Coronary artery (tissue), 2 donors: ENCODE measurements around the gene SLC25A25.
"Not testable (repeated sequence)": the region's sequence is repeated elsewhere in the genome, so short reads cannot be mapped to it uniquely, and the experiment has no call there.

Experiments used
- DNase-seq: peaks from one replicate; pipeline ENCODE4 v3.0.0-alpha.2; 2017; ENCODE audit warnings: low spot score
- H3K27ac ChIP-seq, 2 donors: fragments of 200-600 bp; sonication (generic); one replicate each; pipeline ENCODE4 v1.5.1; 2016 to 2019
- H3K4me3 ChIP-seq: fragments of 200-600 bp; sonication (generic); 2 replicates; pipeline ENCODE4 v1.5.1; 2016; ENCODE audit warnings: mild to moderate bottlenecking, moderate library complexity
- CTCF ChIP-seq: fragments of 200-600 bp; sonication (generic); IDR thresholded peaks from one replicate; pipeline ENCODE4 v1.5.1; 2019; ENCODE audit warnings: antibody characterized with exemption

Gene SLC25A25

GRCh38 chr9:128106940-128107467, 39.0 kb downstream of the SLC25A25 start:
- no peak overlapping the region for H3K27ac ChIP-seq
- TF ChIP-seq CTCF, result no peak
- no peak overlapping the region for H3K4me3 ChIP-seq
- DNase-seq, result no peak

DNA sequence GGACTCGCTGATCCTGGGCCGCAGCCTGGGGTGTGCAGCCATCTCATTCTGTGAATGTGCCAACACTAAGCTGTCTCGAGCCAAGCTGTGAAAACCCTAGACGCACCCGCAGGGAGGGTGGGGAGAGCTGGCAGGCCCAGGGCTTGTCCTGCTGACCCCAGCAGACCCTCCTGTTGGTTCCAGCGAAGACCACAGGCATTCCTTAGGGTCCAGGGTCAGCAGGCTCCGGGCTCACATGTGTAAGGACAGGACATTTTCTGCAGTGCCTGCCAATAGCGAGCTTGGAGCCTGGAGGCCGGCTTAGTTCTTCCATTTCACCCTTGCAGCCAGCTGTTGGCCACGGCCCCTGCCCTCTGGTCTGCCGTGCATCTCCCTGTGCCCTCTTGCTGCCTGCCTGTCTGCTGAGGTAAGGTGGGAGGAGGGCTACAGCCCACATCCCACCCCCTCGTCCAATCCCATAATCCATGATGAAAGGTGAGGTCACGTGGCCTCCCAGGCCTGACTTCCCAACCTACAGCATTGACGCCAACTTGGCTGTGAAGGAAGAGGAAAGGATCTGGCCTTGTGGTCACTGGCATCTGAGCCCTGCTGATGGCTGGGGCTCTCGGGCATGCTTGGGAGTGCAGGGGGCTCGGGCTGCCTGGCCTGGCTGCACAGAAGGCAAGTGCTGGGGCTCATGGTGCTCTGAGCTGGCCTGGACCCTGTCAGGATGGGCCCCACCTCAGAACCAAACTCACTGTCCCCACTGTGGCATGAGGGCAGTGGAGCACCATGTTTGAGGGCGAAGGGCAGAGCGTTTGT, 39.6 kb downstream of the SLC25A25 start:
- Histone ChIP-seq H3K27ac (no peak overlapping the region), H3K4me3 (no peak overlapping the region)
- DNase-seq, result no peak
- no peak for TF ChIP-seq CTCF

- no peak overlapping the region for H3K4me3 ChIP-seq
- H3K27ac ChIP-seq, result no peak overlapping the region
- no peak for DNase-seq
- TF ChIP-seq CTCF, result no peak
These were observed 40.4 kb downstream of the SLC25A25 start for GRCh38 chr9:128108269-128109049.

- TF ChIP-seq CTCF, result no peak
- Histone ChIP-seq H3K27ac (no peak overlapping the region), H3K4me3 (no peak overlapping the region)
- DNase-seq, result no peak
These were observed 41.1 kb downstream of the SLC25A25 start for GRCh38 chr9:128109050-128109709.

GRCh38 chr9:128111726-128112125, 43.7 kb downstream of the SLC25A25 start:
- not testable (repeated sequence) for DNase-seq, H3K4me3 ChIP-seq, H3K27ac ChIP-seq

DNA sequence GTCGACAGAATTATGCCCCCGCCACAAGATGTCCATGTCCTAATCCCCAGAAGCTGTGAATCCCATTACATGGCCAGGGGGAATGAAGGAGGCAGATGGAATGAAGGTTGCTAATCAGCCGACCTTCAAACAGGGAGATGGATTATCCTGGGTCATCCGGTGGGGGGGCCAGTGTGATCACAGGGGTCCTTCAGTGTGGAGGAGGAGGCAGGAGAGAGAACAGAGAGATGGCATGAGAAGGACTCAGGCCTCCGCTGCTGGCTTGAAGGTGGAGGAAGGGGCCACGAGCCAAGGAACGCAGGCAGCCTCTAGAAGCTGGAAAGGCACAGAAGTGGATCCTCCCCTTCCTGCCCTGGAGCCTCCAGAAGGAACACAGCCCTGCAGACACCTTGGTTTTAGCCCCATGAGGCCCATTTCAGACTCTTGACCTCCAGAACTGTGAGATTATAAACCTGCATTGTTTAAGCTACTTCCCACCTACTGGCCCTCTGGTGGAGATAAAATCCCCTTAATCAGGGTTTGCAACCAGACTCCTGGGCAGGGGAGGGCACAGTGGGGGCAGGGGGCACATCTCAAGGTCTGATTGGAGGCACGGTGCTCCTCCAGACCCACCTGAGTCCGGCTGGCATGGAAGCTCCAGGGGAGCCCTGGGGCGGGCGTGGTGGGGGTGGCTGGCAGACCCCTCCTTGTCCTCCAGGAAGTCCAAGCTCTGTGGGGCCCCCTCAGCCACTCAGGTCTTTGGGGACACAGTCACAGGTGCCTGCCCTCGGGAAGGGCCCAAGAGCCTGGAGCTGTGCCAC, 45.7 kb downstream of the SLC25A25 start:
- Histone ChIP-seq H3K27ac (no peak overlapping the region), H3K4me3 (no peak overlapping the region)
- TF ChIP-seq CTCF, result no peak
- DNase-seq, result no peak
